HFFc6 (cell line): Measurements from ENCODE around the gene GREB1. TPM values are rescaled to one million over a fixed set of nuclear protein-coding genes. Genes with fewer than 3 reads are reported as not detected.

ENCODE experiments used
- DNase-seq: peaks from one replicate; pipeline ENCODE4 v3.0.0-alpha.2; 2018
- H3K27ac Mint-ChIP-seq: 2 replicates; pipeline ENCODE4 v1.8.0; 2020; ENCODE audit warnings: mild to moderate bottlenecking, mixed read lengths
- H3K27me3 Mint-ChIP-seq: 2 replicates; pipeline ENCODE4 v1.8.0; 2021; ENCODE audit warnings: mild to moderate bottlenecking, moderate library complexity, mixed read lengths; ENCODE audit not compliant: insufficient read depth
- H3K36me3 Mint-ChIP-seq: 2 replicates; pipeline ENCODE4 v1.8.0; 2021; ENCODE audit warnings: low read depth, mixed read lengths
- H3K4me1 Mint-ChIP-seq: 2 replicates; pipeline ENCODE4 v1.8.0; 2020; ENCODE audit warnings: low read depth, mixed read lengths
- H3K4me3 Mint-ChIP-seq: 2 replicates; pipeline ENCODE4 v1.8.0; 2020; ENCODE audit warnings: mild to moderate bottlenecking, moderate library complexity, mixed read lengths
- H3K9me3 Mint-ChIP-seq: 2 replicates; pipeline ENCODE4 v1.8.0; 2020; ENCODE audit warnings: mild to moderate bottlenecking, mixed read lengths
- total RNA-seq, 6 experiments: library from RNA; stranded (reverse); fragmentation: NEBNext Ultra II Directional; extraction: Animal tissue kit (Norgen Biotek cat#: 25700); gene quantifications; 2 replicates in 1 of 6; 3 replicates in 5 of 6; pipeline ENCODE4 v1.2.3, GENCODE V29; 2021
- TF ChIP-seq, protein P1 (sequence below): fragments of 200-600 bp; sonication (generic); IDR thresholded peaks from 2 replicates; pipeline ENCODE4 v1.5.0; 2021; ENCODE audit warnings: antibody characterized with exemption, mild to moderate bottlenecking

The GREB1 gene
- total RNA-seq, 6 experiments from 2014 or later = 0.07 to 0.11 (median 0.09) TPM; not detected in 3

DNA sequence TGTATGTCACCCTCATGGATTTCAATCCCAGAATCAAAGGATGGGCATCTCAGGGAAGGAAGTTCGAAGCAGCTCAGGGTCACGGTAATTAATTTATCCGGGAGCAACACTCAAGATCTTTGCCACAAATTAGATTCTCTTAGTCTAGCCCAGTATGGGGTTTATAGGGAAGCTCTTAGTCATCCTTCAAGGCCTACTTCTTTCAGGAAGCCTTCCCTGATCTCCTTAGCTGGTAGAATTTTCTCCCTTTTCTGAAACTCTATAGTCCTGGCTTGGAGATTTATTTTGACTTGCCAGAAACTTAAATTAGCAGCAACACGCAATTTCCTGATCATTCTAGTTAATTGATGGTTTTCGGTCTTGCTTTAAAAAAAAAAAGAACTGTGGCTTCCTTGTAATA, 20.5 kb upstream of the GREB1 start:
- Mint-ChIP-seq H3K27me3 (peaks cover 53% of the 10 kb centered on the region), H3K4me1 (no peaks in the 10 kb centered on the region), H3K4me3 (no peak overlapping the region), H3K9me3 (no peaks in the 10 kb centered on the region), H3K27ac (no peak overlapping the region), H3K36me3 (no peaks in the 10 kb centered on the region)
- TF ChIP-seq, protein P1, sequence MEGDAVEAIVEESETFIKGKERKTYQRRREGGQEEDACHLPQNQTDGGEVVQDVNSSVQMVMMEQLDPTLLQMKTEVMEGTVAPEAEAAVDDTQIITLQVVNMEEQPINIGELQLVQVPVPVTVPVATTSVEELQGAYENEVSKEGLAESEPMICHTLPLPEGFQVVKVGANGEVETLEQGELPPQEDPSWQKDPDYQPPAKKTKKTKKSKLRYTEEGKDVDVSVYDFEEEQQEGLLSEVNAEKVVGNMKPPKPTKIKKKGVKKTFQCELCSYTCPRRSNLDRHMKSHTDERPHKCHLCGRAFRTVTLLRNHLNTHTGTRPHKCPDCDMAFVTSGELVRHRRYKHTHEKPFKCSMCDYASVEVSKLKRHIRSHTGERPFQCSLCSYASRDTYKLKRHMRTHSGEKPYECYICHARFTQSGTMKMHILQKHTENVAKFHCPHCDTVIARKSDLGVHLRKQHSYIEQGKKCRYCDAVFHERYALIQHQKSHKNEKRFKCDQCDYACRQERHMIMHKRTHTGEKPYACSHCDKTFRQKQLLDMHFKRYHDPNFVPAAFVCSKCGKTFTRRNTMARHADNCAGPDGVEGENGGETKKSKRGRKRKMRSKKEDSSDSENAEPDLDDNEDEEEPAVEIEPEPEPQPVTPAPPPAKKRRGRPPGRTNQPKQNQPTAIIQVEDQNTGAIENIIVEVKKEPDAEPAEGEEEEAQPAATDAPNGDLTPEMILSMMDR = no peak
- no peak for DNase-seq

DNA sequence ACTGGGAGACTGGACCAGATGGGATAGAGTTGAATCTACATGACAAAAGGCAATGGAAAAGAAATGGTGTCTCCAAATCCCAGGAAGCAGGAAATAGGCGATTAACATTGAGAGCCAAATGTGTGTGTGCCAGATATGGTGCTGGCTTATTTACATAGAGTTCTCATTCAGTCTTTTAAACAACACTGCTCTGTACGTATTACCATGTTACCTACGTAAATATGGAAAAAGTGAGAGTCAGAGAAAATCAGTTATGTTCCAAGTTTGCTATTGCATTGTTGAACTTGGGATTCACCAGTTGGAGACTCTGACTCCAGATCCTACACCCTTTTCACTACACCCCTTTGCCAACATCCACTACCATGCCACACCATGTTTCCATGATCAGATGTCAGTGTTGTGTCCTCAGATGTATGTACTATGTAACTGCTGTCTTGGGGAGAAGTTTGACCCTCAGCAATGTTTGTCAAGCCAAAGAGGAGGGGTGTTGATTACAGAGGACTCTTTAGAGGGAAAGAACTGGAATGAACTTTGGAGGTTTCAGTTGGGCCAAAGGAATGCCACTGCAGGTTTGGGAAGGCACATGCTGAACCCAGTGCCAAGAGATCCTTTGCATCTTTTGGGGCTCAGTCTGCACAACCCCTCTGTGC, 19.6 kb upstream of the GREB1 start:
- no peak for DNase-seq
- Mint-ChIP-seq H3K36me3 (no peaks in the 10 kb centered on the region), H3K27me3 (peaks cover 51% of the 10 kb centered on the region), H3K4me1 (no peaks in the 10 kb centered on the region), H3K9me3 (no peaks in the 10 kb centered on the region), H3K27ac (no peak overlapping the region), H3K4me3 (no peak overlapping the region)
- TF ChIP-seq, protein P1 = no peak

DNA sequence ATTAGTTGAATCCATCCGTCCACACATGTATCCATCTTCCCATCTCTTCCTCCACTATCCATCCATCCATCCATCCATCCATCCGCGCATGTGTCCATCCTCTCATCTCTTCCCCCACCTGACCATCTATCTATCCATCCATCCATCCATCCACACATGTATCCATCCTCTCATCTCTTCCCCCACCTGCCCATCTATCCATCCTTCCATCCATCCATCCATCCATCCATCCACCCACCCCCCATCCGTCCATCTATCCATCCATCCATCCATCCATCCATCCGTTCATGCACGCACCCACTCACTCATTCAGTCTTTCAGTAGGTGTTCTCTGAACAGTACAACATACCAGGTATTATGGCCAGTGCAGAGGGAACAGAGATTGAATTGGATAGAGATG, 18.9 kb upstream of the GREB1 start:
- no peak for DNase-seq
- Mint-ChIP-seq H3K27me3 (peaks cover 47% of the 10 kb centered on the region), H3K4me1 (no peaks in the 10 kb centered on the region), H3K4me3 (no peak overlapping the region), H3K9me3 (no peaks in the 10 kb centered on the region), H3K36me3 (no peaks in the 10 kb centered on the region), H3K27ac (no peak overlapping the region)
- TF ChIP-seq, protein P1 = no peak

DNA sequence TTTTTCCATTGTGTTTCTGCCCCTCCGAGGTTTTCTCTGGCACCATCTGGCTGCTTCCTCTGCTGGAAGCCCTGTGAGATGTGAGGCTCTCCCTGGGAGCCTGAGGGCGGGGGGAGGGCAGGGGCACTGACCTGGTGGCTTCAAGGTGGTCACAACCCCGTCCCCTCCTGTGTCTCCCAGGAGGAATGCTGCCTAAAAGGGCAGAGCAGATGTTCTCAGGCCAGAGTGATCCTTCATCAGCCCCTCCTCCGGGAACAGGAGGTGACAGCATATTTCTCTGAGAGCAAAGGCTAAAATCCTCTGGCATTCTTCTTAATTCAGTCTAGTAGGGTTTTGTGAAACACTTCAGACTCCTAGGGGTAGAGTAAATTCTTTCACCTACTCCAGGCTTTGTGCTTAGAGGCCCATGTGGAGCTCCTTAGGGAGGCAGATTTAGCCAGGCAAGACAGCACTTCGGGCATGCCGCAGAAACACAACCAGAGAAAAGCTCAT, 18.3 kb upstream of the GREB1 start:
- H3K27ac Mint-ChIP-seq = no peak overlapping the region
- DNase-seq = no peak
- H3K4me3 Mint-ChIP-seq = no peak overlapping the region
- no peaks in the 10 kb centered on the region; the same call in 1 of the 2 replicates for H3K9me3 Mint-ChIP-seq
- H3K36me3 Mint-ChIP-seq = no peaks in the 10 kb centered on the region
- H3K4me1 Mint-ChIP-seq = no peaks in the 10 kb centered on the region
- TF ChIP-seq, protein P1 = no peak
- H3K27me3 Mint-ChIP-seq = peaks cover 51% of the 10 kb centered on the region

DNA sequence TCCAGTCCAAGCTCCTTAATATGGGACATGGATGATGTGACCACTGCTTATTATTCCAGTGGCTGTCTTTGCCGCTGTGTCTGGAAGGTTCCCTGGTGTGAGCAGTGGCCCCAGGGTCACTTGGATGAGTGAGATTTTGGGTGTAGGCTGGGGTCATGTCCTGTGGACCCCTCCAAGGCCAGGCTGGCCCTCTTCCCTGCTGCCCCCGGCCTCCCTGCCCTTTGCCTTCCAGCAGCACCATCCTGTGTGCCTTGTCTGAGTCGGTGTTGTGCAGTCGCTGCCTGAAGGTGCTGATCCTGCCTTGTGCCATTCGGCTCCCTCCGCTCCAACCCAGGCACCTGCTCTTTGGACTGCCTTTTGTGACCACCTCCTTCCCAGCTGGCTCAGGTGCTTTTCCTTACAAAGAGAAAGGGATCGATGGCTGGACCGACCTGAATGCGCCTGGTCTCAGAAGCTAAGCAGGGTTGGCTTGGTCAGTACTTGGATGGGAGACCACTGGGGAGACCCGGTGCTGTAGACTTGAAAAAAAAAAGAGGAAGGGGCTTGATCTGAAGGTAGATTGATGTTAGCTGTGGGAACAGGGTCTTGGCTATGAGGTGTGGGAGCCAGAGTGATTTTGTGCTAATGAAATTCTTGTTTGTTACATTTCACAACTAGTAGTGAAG, 16.7 kb upstream of the GREB1 start:
- no peak for DNase-seq
- no peaks in the 10 kb centered on the region for H3K4me1 Mint-ChIP-seq
- TF ChIP-seq, protein P1 = no peak
- H3K27ac Mint-ChIP-seq = no peak overlapping the region
- no peak overlapping the region for H3K4me3 Mint-ChIP-seq
- H3K9me3 Mint-ChIP-seq = no peaks in the 10 kb centered on the region; the same call in 1 of the 2 replicates
- peaks cover 54% of the 10 kb centered on the region for H3K27me3 Mint-ChIP-seq
- no peaks in the 10 kb centered on the region for H3K36me3 Mint-ChIP-seq
